Parathyroid adenoma (tissue), 2 donors: ENCODE data around the gene FOXN3.

ENCODE experiments used
- H2AFZ ChIP-seq: fragments of 300-600 bp; sonication (generic); one replicate; pipeline ENCODE4 v1.7.0; 2017; ENCODE audit warnings: antibody characterized with exemption, mild to moderate bottlenecking
- H3K27ac ChIP-seq: fragments of 300-600 bp; sonication (generic); one replicate; pipeline ENCODE4 v1.7.0; 2017
- H3K27me3 ChIP-seq: fragments of 300-600 bp; sonication (generic); one replicate; pipeline ENCODE4 v1.7.0; 2017; ENCODE audit warnings: low read length; ENCODE audit not compliant: control insufficient read depth, insufficient read depth
- H3K36me3 ChIP-seq: fragments of 300-600 bp; sonication (generic); one replicate; pipeline ENCODE4 v1.7.0; 2017; ENCODE audit warnings: low read length; ENCODE audit not compliant: control insufficient read depth, insufficient read depth
- H3K4me1 ChIP-seq: fragments of 300-600 bp; sonication (generic); one replicate; pipeline ENCODE4 v1.7.0; 2017; ENCODE audit warnings: control low read depth
- H3K4me2 ChIP-seq: fragments of 300-600 bp; sonication (generic); one replicate; pipeline ENCODE4 v1.7.0; 2017; ENCODE audit warnings: low read length
- H3K4me3 ChIP-seq: fragments of 300-600 bp; sonication (generic); one replicate; pipeline ENCODE4 v1.7.0; 2017; ENCODE audit warnings: low read depth, low read length
- H3K79me2 ChIP-seq: fragments of 300-600 bp; sonication (generic); one replicate; pipeline ENCODE4 v1.7.0; 2017; ENCODE audit warnings: control low read depth
- H3K9ac ChIP-seq: fragments of 300-600 bp; sonication (generic); one replicate; pipeline ENCODE4 v1.7.0; 2017; ENCODE audit warnings: mild to moderate bottlenecking
- H3K9me3 ChIP-seq: fragments of 300-600 bp; sonication (generic); one replicate; pipeline ENCODE4 v1.7.0; 2017; ENCODE audit warnings: low read length; ENCODE audit not compliant: control insufficient read depth
- CTCF ChIP-seq: fragments of 300-600 bp; sonication (generic); IDR thresholded peaks from one replicate; pipeline ENCODE4 v1.7.0; 2017; ENCODE audit warnings: antibody characterized with exemption, mild to moderate bottlenecking
- donor health status: primary hyperparathyroidism.

FOXN3 gene

DNA sequence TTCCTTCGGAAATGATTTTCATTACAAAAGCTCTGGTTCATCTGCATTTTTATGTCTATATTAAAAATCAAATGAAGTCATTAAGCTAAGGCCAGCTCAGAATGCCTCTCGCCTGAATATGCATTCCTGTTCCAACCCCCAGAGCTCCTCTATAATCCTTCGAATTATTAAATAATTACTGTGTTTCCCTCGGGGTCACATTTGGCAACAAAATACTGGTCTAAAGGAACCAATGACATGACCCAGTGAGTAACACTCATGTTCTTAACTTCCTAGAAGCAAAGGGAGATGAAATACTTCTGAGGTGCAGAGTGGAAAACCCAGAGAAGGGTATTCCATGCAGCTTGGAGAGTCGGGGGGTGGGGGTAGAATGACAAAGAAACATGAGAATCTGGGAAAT, 68.3 kb downstream of the FOXN3 start:
- Histone ChIP-seq H3K4me3 (no peak overlapping the region), H3K79me2 (peaks cover 13% of the 10 kb centered on the region), H3K27ac (no peak overlapping the region), H3K9ac (no peak overlapping the region), H3K9me3 (no peaks in the 10 kb centered on the region), H3K4me1 (peaks cover 14% of the 10 kb centered on the region), H3K4me2 (no peak overlapping the region), H3K27me3 (no peaks in the 10 kb centered on the region), H2AFZ (no peak overlapping the region), H3K36me3 (no peaks in the 10 kb centered on the region)
- TF ChIP-seq CTCF = no peak

DNA sequence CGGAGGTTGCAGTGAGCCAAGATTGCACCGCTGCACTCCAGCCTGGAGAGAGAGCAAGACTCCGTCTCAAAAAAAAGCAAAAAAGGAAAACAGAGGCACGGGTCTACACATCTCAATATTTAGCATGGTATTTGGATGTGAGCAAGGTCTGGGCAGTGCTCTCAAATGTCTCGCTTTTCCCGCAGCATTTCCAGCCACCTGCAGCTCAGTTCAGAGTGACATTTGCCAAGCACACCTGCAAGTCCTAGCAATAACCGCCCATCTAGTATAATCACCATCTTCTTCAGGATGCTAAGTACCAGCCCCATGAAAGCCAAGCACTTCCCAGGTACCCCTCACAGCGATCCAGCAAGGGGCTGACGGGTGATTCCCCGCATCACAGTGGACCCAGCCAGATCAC, 69.1 kb downstream of the FOXN3 start:
- no peak overlapping the region for H3K27ac ChIP-seq
- no peak overlapping the region for H2AFZ ChIP-seq
- no peaks in the 10 kb centered on the region for H3K27me3 ChIP-seq
- H3K9ac ChIP-seq = no peak overlapping the region
- H3K4me2 ChIP-seq = no peak overlapping the region
- no peaks in the 10 kb centered on the region for H3K36me3 ChIP-seq
- H3K4me3 ChIP-seq = no peak overlapping the region
- TF ChIP-seq CTCF = no peak
- H3K9me3 ChIP-seq = no peaks in the 10 kb centered on the region
- peaks cover 8% of the 10 kb centered on the region for H3K4me1 ChIP-seq
- peaks cover 9% of the 10 kb centered on the region for H3K79me2 ChIP-seq

- no peak for TF ChIP-seq CTCF
- H3K27me3 ChIP-seq = no peaks in the 10 kb centered on the region
These were observed 72.1 kb downstream of the FOXN3 start for GRCh38 chr14:89344920-89345254.

GRCh38 chr14:89343356-89343755, 73.7 kb downstream of the FOXN3 start:
- no peak for TF ChIP-seq CTCF
- Histone ChIP-seq H3K79me2 (peaks cover 7% of the 10 kb centered on the region), H3K4me3 (no peak overlapping the region), H3K9ac (no peak overlapping the region), H3K9me3 (no peaks in the 10 kb centered on the region), H3K27ac (no peak overlapping the region), H3K4me2 (no peak overlapping the region), H2AFZ (no peak overlapping the region), H3K27me3 (no peaks in the 10 kb centered on the region), H3K36me3 (no peaks in the 10 kb centered on the region), H3K4me1 (peaks cover 6% of the 10 kb centered on the region)

More at GRCh38 chr14:89344920-89345254, 72.1 kb downstream of the FOXN3 start:
- no peak overlapping the region for H3K4me2 ChIP-seq
- no peak overlapping the region for H3K27ac ChIP-seq
- no peak overlapping the region for H2AFZ ChIP-seq
- no peak overlapping the region for H3K4me3 ChIP-seq
- peaks cover 6% of the 10 kb centered on the region for H3K4me1 ChIP-seq
- H3K36me3 ChIP-seq = no peaks in the 10 kb centered on the region
- H3K79me2 ChIP-seq = peaks cover 7% of the 10 kb centered on the region
- H3K9me3 ChIP-seq = no peaks in the 10 kb centered on the region
- no peak overlapping the region for H3K9ac ChIP-seq

GRCh38 chr14:89342049-89342448, 75.0 kb downstream of the FOXN3 start:
- no peak overlapping the region for H3K27ac ChIP-seq
- TF ChIP-seq CTCF = no peak
- H3K79me2 ChIP-seq = peaks cover 7% of the 10 kb centered on the region
- no peak overlapping the region for H3K4me2 ChIP-seq
- no peaks in the 10 kb centered on the region for H3K27me3 ChIP-seq
- peaks cover 6% of the 10 kb centered on the region for H3K4me1 ChIP-seq
- no peaks in the 10 kb centered on the region for H3K9me3 ChIP-seq
- H3K9ac ChIP-seq = no peak overlapping the region
- H3K36me3 ChIP-seq = no peaks in the 10 kb centered on the region
- no peak overlapping the region for H3K4me3 ChIP-seq
- H2AFZ ChIP-seq = no peak overlapping the region
